Stimulated activated naive B cell treated with anti-CD40 and anti-IgM and Interleukin-4, amounts not matched to agents 10 μg/mL and 1 μg/mL and 100 μg/mL, for 72 hours (primary cell): ENCODE measurements around the gene SSBP3.

Experiments
- ATAC-seq, 2 donors: fragments of 150-1000 bp; cut with Tn5 transposase; replicated peaks; 2 replicates each; pipeline ENCODE4 v1.10.0; 2021; ENCODE audit warnings: moderate library complexity in 1 of 2
- DNase-seq: peaks from one replicate; pipeline ENCODE4 v3.0.0; 2021
- H3K27ac Mint-ChIP-seq: one replicate; pipeline ENCODE4 v1.8.0; 2022; ENCODE audit warnings: mild to moderate bottlenecking, mixed read lengths
- H3K27me3 Mint-ChIP-seq, 2 donors: one replicate each; pipeline ENCODE4 v1.8.0; 2022; ENCODE audit warnings: mixed read lengths in 2 of 2
- H3K36me3 Mint-ChIP-seq, 2 donors: one replicate each; pipeline ENCODE4 v1.8.0; 2022; ENCODE audit warnings: mixed read lengths in 2 of 2, mild to moderate bottlenecking in 1 of 2
- H3K4me1 Mint-ChIP-seq, 2 donors: one replicate each; pipeline ENCODE4 v1.8.0; 2022; ENCODE audit warnings: mixed read lengths in 2 of 2, mild to moderate bottlenecking in 1 of 2
- H3K4me3 Mint-ChIP-seq, 2 donors: one replicate each; pipeline ENCODE4 v1.8.0; 2022; ENCODE audit warnings: mild to moderate bottlenecking in 2 of 2, mixed read lengths in 2 of 2, moderate library complexity in 1 of 2
- H3K9me3 Mint-ChIP-seq, 2 donors: one replicate each; pipeline ENCODE4 v1.8.0; 2022; ENCODE audit warnings: mixed read lengths in 2 of 2, mild to moderate bottlenecking in 1 of 2

The SSBP3 gene

GRCh38 chr1:54291276-54292001 is 114.8 kb downstream of the SSBP3 start:
- Mint-ChIP-seq H3K9me3 (no peaks in the 10 kb centered on the region), H3K36me3 (no peaks in the 10 kb centered on the region), H3K27ac (no peak overlapping the region), H3K4me3 (no peak overlapping the region), H3K27me3 (no peaks in the 10 kb centered on the region), H3K4me1 (peaks cover 17% of the 10 kb centered on the region in 2 donors)
- no peak for ATAC-seq
- no peak for DNase-seq

- no peak overlapping the region for H3K27ac Mint-ChIP-seq
- no peak overlapping the region for H3K4me3 Mint-ChIP-seq
- DNase-seq (no peak), ATAC-seq (no peak)
- H3K4me1 Mint-ChIP-seq = peaks cover 17% of the 10 kb centered on the region in 2 donors
- no peaks in the 10 kb centered on the region for H3K9me3 Mint-ChIP-seq
- no peaks in the 10 kb centered on the region for H3K36me3 Mint-ChIP-seq
- H3K27me3 Mint-ChIP-seq = no peaks in the 10 kb centered on the region
Observed at GRCh38 chr1:54290506-54291184, 115.5 kb downstream of the SSBP3 start.

GRCh38 chr1:54289712-54290233 is 116.4 kb downstream of the SSBP3 start:
- Mint-ChIP-seq H3K4me1 (peaks cover 17% of the 10 kb centered on the region in 2 donors), H3K27me3 (no peaks in the 10 kb centered on the region), H3K4me3 (no peak overlapping the region), H3K27ac (no peak overlapping the region), H3K36me3 (no peaks in the 10 kb centered on the region), H3K9me3 (no peaks in the 10 kb centered on the region)
- DNase-seq = no peak
- no peak for ATAC-seq

- H3K36me3 Mint-ChIP-seq = no peaks in the 10 kb centered on the region
Observed at GRCh38 chr1:54287801-54288211, 118.4 kb downstream of the SSBP3 start.

GRCh38 chr1:54287176-54287650 is 119.0 kb downstream of the SSBP3 start:
- H3K27me3 Mint-ChIP-seq = no peaks in the 10 kb centered on the region
- H3K4me1 Mint-ChIP-seq = peaks cover 15 to 22% of the 10 kb centered on the region in 2 donors
- H3K36me3 Mint-ChIP-seq = no peaks in the 10 kb centered on the region
- DNase-seq (no peak), ATAC-seq (peak; percentile 34 to 76)
- no peaks in the 10 kb centered on the region for H3K9me3 Mint-ChIP-seq
- no peak overlapping the region for H3K4me3 Mint-ChIP-seq
- no peak overlapping the region for H3K27ac Mint-ChIP-seq

More at GRCh38 chr1:54287801-54288211, 118.4 kb downstream of the SSBP3 start:
- Mint-ChIP-seq H3K27me3 (no peaks in the 10 kb centered on the region), H3K4me1 (peaks cover 17 to 21% of the 10 kb centered on the region in 2 donors), H3K4me3 (no peak overlapping the region), H3K27ac (no peak overlapping the region), H3K9me3 (no peaks in the 10 kb centered on the region)
- no peak for DNase-seq
- ATAC-seq = no peak

- H3K4me1 Mint-ChIP-seq = peaks cover 14 to 22% of the 10 kb centered on the region in 2 donors
- no peak overlapping the region for H3K27ac Mint-ChIP-seq
- no peak overlapping the region for H3K4me3 Mint-ChIP-seq
Observed at GRCh38 chr1:54285815-54286345, 120.3 kb downstream of the SSBP3 start.

GRCh38 chr1:54284781-54285529 is 121.2 kb downstream of the SSBP3 start:
- no peaks in the 10 kb centered on the region for H3K9me3 Mint-ChIP-seq
- H3K27ac Mint-ChIP-seq = no peak overlapping the region
- H3K27me3 Mint-ChIP-seq = no peaks in the 10 kb centered on the region
- H3K36me3 Mint-ChIP-seq = peaks cover 0 to 6% of the 10 kb centered on the region in 2 donors
- peaks cover 14 to 22% of the 10 kb centered on the region in 2 donors for H3K4me1 Mint-ChIP-seq
- ATAC-seq = no peak
- H3K4me3 Mint-ChIP-seq = no peak overlapping the region
- no peak for DNase-seq

More at GRCh38 chr1:54285815-54286345, 120.3 kb downstream of the SSBP3 start:
- ATAC-seq (no peak), DNase-seq (no peak)
- Mint-ChIP-seq H3K27me3 (no peaks in the 10 kb centered on the region), H3K36me3 (no peaks in the 10 kb centered on the region), H3K9me3 (no peaks in the 10 kb centered on the region)

GRCh38 chr1:54283635-54284385 is 122.4 kb downstream of the SSBP3 start:
- Mint-ChIP-seq H3K4me1 (peaks cover 9 to 16% of the 10 kb centered on the region in 2 donors), H3K27me3 (no peaks in the 10 kb centered on the region), H3K9me3 (no peaks in the 10 kb centered on the region), H3K27ac (no peak overlapping the region), H3K4me3 (no peak overlapping the region), H3K36me3 (peaks cover 0 to 8% of the 10 kb centered on the region in 2 donors)
- DNase-seq (no peak), ATAC-seq (no peak)

GRCh38 chr1:54282101-54282847 is 123.9 kb downstream of the SSBP3 start:
- H3K27me3 Mint-ChIP-seq = no peaks in the 10 kb centered on the region
- H3K4me3 Mint-ChIP-seq = no peak overlapping the region
- H3K9me3 Mint-ChIP-seq = no peaks in the 10 kb centered on the region
- H3K4me1 Mint-ChIP-seq = peaks cover 3 to 11% of the 10 kb centered on the region in 2 donors
- no peak overlapping the region for H3K27ac Mint-ChIP-seq
- ATAC-seq (no peak), DNase-seq (no peak)
- peaks cover 0 to 8% of the 10 kb centered on the region in 2 donors for H3K36me3 Mint-ChIP-seq

- Mint-ChIP-seq H3K4me1 (peaks cover 0 to 9% of the 10 kb centered on the region in 2 donors), H3K27ac (no peak overlapping the region), H3K36me3 (peaks cover 0 to 12% of the 10 kb centered on the region in 2 donors), H3K9me3 (no peaks in the 10 kb centered on the region), H3K27me3 (no peaks in the 10 kb centered on the region), H3K4me3 (no peak overlapping the region)
- ATAC-seq = no peak
- no peak for DNase-seq
Observed at GRCh38 chr1:54280651-54281050, 125.5 kb downstream of the SSBP3 start.

GRCh38 chr1:54279457-54279856 is 126.7 kb downstream of the SSBP3 start:
- peaks cover 0 to 12% of the 10 kb centered on the region in 2 donors for H3K36me3 Mint-ChIP-seq
- DNase-seq = no peak
- no peak overlapping the region for H3K27ac Mint-ChIP-seq
- H3K4me1 Mint-ChIP-seq = peaks cover 0 to 9% of the 10 kb centered on the region in 2 donors
- no peak for ATAC-seq
- no peak overlapping the region for H3K4me3 Mint-ChIP-seq
- no peaks in the 10 kb centered on the region for H3K27me3 Mint-ChIP-seq
- H3K9me3 Mint-ChIP-seq = no peaks in the 10 kb centered on the region

- ATAC-seq (no peak), DNase-seq (no peak)
- no peaks in the 10 kb centered on the region for H3K27me3 Mint-ChIP-seq
- H3K9me3 Mint-ChIP-seq = no peaks in the 10 kb centered on the region
- peaks cover 0 to 9% of the 10 kb centered on the region in 2 donors for H3K4me1 Mint-ChIP-seq
- no peak overlapping the region for H3K4me3 Mint-ChIP-seq
- H3K36me3 Mint-ChIP-seq = peaks cover 0 to 12% of the 10 kb centered on the region in 2 donors
- no peak overlapping the region for H3K27ac Mint-ChIP-seq
Observed at GRCh38 chr1:54278941-54279422, 127.2 kb downstream of the SSBP3 start.
